ENCODE data around the gene PPP1R15A.

GRCh38 chr19:48918801-48919247, 46.6 kb downstream of the PPP1R15A start:
- no peak for TF ChIP-seq EP300 (IDR thresholded peaks at IDR 0.05)
- no peak for TF ChIP-seq POLR2AphosphoS5 (IDR thresholded peaks at IDR 0.05)
- TF ChIP-seq CTCF (IDR thresholded peaks at IDR 0.05): no peak
- TF ChIP-seq POLR2A (IDR thresholded peaks at IDR 0.05; ENCODE audit: low read depth): no peak

All from esophagus muscularis mucosa (tissue), 4 donors.